HUDEP-2 (cell line): ENCODE data around the gene ASF1B.
"Not testable (repeated sequence)": the region's sequence is repeated elsewhere in the genome, so short reads cannot be mapped to it uniquely, and the experiment has no call there.

ENCODE experiments used
- DNase-seq, 76 experiments: peaks; one replicate each; lab custom pipeline; 2025; ENCODE audit not compliant: unreplicated experiment in 76 of 76; lab: John Stamatoyannopoulos, UW

ASF1B gene

DNA sequence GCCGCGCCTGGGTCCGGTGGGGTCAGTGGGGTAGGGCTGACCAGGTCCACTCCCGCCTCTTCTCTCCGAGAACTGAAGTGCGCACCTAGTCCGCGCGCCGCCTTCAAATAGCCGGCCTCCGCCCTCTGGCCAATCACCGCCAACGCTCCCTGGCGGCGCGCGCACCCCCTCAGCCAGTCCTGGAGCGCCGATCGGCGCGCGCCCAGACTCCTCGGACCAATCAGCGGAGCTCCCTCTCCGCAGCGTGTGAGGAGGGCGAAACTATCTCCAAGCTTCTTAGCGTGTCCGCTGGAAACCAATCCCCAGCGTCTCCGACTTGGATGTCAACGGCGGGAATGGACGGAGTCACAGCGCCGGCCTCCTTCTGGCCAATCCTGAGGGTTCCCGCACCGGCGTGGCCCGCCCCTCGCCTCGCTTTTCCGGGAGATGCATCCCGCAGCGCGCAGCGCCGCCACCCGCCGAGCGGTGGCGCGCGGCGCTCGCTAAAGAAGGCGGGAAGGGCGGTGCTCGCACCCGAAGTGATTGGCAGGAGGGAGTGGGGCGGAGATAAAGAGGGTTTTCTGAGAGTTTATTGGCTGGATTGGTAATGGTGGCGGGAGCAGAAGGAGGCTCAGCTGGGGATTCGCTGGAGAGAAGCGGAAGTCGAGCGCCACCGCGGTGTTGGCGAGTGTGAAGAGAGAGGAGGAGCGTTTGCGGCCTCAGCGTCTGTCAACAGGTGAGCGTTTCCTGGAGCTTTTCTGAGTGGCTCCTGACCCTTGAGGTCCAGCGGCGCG is at the start of gene ASF1B:
Gene ASF1B (minus strand): TSS at position 81 of the 773 bp plus-strand sequence. CDS start 133 bp downstream, outside the sequence.
- peak; percentile 89 to 100 (median 100) for DNase-seq

DNA sequence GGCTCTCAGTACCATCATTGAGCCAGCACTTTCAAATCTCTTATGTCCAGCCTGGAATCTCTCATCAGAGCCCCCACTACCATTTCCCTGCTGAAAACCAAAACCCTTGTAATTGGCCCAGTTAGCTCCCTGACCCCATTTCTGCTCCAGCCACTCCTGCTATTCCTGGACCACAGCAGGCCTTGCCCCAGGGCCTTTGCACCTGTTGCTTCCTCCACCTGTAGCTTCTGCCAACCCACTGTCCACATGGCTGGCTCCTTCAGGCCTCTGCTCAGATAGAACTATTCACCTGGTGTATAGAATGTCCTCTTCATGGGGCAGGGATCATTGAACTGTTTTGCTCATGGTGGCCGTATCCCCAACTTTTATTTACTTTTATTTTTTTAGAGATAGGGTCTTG is 49.3 kb upstream of the ASF1B start:
- DNase-seq: not testable (repeated sequence)

- no peak for DNase-seq
Measured at GRCh38 chr19:14185158-14185557, 48.8 kb upstream of the ASF1B start.

- DNase-seq: no peak
Measured at GRCh38 chr19:14183741-14184350, 47.5 kb upstream of the ASF1B start.

- DNase-seq: no peak
Measured at GRCh38 chr19:14182476-14182875, 46.1 kb upstream of the ASF1B start.

- DNase-seq: no peak
Measured at GRCh38 chr19:14181906-14182305, 45.5 kb upstream of the ASF1B start.

DNA sequence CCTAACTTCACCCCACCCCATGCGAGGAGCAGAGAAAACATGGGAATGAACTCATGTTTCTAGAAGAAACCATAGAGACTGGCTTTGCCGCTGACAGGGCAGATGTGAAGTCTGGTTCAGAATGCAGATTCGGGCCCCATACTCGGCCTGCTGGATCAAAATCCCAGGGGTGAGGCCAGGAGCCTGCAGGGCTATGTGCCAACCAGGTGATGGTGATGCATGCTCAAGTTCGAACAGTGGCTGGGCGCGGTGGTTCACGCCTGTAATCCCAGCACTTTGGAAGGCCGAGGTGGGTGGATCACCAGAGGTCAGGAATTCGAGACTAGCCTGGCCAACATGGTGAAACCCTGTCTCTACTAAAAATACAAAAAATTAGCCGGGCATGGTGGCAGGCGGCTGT is 44.8 kb upstream of the ASF1B start:
- not testable (repeated sequence) for DNase-seq

DNA sequence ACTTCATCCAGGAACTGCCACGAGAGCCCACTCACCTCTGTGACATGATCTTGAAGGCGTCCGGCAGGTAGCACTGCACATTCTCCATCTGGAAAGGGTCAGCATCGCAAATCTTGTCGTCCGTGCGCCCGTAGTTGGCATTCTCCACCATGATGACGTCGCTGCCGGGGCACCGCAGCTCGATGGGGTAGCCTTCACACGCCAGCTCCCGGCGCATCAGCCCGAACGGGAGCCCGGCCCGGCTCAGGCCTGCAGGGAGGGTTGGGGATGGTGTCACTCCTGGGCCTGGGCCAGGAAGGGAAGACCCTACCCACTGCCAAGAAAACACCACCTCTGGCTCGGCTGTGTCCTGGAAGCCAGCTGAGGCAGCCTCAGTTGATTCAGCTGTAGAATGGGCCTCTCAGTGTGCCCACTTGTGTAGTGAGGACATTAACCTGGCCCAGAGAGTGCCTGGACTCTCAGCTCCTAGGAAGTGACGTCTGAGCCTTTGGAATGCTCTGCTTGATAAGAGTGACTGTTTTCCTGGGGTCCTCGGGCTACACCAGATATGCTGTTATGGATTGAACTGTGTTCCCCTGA is 41.2 kb upstream of the ASF1B start:
- DNase-seq: no peak

DNA sequence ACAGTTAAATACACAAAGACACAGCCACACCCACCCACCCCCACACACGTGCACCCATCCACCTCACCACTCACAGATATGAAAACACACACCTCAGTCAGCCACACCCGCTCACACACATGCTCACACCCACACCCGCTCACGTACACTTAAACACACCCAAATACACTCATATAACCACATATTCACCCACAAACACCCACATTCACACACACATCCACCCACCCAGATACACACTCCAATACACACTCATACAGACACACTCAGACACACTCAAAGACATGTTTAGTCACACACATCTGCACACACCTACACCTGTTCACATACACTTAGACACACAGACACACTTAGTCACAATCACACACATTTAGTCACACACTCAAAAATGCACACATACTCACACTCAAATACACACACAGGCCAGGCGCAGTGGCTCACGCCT is 39.0 kb upstream of the ASF1B start:
- no peak for DNase-seq

- DNase-seq: no peak
Measured at GRCh38 chr19:14174883-14175282, 38.5 kb upstream of the ASF1B start.

- DNase-seq: no peak
Measured at GRCh38 chr19:14168993-14169392, 32.6 kb upstream of the ASF1B start.

- DNase-seq: no peak
Measured at GRCh38 chr19:14168259-14168972, 32.0 kb upstream of the ASF1B start.

DNA sequence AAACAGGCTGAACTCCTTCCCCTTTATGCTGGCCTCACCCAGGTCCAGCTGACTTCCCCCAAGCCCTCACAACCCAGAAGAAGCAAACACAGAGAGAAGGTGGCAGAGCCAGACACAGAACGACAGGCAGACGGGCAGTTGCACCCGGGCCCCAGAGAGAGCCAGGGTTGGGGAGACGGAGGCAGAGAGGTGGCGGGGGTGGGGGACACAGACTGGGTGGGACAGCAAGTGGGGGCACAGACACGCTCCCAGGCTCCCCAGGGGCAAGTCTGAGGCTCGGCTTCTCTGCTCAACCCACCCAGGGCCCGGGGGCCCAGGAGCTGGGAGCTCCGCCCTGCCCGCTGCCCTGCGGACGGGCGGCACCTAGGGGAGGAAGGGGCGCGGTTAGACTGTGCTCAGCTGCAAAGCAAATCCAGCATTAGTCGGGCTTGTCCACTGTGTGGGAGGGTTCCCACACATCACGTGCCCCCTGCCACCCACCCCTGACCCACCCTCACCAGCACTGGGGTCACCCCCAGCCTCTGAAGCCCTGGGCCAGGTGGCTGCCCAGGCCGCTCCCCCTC is 31.3 kb upstream of the ASF1B start:
- DNase-seq: peak in 9 of 76 experiments; percentile 10 to 45 (median 21)

- DNase-seq: no peak
Measured at GRCh38 chr19:14166999-14167575, 30.7 kb upstream of the ASF1B start.

DNA sequence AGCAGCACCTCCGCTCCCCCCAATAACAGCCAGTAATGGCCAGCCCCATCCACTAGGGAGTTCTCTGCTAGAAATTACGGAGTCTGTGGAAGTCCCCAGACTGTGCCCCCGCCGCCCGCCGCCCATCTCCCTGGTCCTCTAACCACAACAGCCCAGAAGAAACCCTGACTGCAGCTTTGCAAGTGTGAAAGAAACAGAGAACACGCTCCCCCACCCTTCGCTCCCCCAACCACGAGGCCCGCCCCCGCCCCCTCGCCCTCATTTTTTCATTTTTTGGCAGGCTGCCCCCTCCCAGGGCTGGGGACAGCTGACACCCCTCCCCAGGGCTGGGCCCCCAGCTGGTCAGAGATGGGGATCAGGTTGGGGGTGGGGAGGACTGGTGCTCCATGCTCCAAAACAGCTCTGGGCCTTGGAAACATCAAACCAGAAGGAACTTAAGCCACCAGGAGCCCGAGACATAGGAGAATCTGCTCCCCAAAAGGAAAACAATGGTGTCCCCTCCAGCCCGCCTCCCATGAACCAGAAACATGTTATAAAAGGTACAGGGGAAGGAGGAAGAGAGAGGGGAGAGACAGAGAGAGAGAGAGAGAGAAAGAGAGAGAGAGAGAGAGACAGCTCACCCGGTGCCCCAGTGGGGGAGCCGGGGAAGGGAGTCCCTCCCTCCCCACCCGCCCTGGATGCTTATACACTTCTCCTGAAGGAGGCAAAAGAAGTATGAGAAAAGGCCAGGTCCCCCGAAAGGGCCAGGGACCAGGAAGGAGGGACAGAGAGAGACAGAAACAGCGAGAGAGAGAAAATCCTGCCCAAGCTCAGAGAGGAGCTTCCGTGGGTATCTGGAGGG is 29.8 kb upstream of the ASF1B start:
- peak in 2 of 76 experiments; percentile 21 to 31 for DNase-seq

- no peak for DNase-seq
Measured at GRCh38 chr19:14164724-14165493, 28.5 kb upstream of the ASF1B start.

- DNase-seq: no peak
Measured at GRCh38 chr19:14164082-14164481, 27.7 kb upstream of the ASF1B start.

DNA sequence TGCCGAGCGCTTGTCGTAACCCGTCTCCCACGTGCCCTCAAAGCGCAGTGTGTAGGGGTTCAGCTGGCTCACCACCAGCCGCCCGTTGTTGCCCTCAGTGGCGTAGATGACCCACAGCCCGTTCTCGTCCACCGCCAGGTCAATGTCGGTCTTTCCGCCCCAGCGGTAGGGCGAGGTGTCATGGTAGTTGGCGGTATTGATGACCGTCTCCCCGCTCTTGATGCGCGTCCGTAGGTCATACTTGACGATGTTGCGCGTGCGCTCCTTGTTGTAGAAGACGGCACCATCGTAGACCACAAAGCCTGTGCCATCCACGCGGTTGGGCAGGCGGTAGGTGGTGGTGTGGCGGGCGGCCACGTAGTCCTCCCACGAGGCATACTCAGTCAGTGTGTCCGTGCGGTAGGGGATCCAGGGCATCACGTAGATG is 26.5 kb upstream of the ASF1B start:
- DNase-seq: no peak

- no peak for DNase-seq
Measured at GRCh38 chr19:14161305-14161704, 24.9 kb upstream of the ASF1B start.
